HG03135 (cell line): ENCODE data around the gene TMPO.
A peak's percentile ranks its signal among the peaks of the same experiment; 100 is the strongest.
"Not testable (repeated sequence)": the region's sequence is repeated elsewhere in the genome, so short reads cannot be mapped to it uniquely, and the experiment has no call there.

Experiments used
- ATAC-seq: cut with Tn5 transposase; IDR thresholded peaks from one replicate; pipeline ENCODE4 v1.9.1; 2021; ENCODE audit warnings: mild to moderate bottlenecking, moderate library complexity; ENCODE audit not compliant: unreplicated experiment

The TMPO gene

GRCh38 chr12:98576795-98577194 lies 61.4 kb downstream of the TMPO start:
- not testable (repeated sequence) for ATAC-seq

DNA sequence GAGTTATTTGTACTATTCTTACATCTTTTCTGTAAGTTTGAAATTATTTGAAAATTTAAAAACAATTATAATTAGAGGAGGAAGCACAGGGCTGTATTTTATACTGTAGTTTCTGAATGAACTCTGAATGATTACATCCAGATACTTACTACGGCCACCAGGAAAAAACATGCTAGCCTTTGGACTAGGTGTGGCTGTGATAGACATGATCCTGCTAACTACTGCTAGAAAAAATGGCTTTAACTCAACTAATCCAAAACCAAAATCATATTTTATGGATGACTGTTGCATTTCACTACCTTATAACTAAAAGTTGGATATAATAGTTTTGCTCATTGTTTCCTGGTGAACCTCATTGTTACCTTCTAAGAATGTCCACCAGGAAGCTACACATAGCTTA lies 63.0 kb downstream of the TMPO start:
- ATAC-seq = no peak

DNA sequence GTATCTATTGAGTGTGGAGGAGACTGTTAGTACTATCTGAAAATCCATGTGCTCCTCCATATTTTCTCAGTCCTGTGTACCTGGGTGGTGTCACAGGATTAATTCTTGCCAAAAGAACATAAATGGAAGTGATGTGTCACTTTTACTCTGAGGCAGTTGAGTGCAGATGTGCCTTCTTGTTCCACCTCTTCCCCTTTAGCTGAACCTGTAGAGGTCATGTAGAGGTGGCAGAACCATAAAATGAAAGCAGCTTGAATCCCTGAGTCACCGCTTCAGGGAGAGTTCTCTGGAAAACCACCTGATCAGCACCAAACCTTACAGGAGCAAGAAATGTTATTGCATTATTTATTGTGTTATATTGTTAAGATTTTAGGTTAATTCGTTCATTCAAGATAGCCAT lies 63.4 kb downstream of the TMPO start:
- ATAC-seq = no peak

- no peak for ATAC-seq
Measured at GRCh38 chr12:98579347-98579746, 64.0 kb downstream of the TMPO start.

DNA sequence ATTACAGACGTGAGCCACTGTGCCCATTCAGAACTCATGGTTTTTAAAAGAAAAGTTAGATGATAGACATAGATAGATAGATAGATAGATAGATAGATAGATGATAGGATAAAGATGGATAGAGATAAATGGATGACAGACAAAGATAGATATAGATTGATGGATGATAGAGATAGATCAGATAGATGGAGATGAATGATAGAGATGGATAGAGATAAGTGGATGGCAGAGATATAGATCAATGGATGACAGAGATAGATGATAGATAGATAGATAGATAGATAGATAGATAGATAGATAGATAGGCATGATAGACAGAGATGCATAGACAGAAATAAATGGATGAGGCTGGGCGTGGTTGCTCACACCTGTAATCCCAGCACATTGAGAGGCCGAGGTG lies 64.4 kb downstream of the TMPO start:
- no peak for ATAC-seq

DNA sequence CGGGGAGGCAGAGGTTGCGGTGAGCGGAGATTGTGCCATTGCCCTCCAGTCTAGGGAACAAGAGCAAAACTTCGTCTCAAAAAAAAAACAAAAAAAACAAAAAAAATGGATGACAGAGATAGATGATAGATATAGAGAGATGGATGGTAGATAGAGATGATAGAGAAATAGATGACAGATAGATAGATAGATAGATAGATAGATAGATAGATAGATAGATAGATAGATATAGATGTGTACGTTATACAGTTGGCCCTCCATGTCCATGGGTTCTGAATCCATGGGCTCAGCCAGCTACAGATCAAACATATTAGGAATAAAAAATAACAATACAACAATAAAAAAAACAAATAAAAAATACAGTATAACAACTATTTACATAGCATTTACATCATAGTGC lies 65.3 kb downstream of the TMPO start:
- no peak for ATAC-seq

GRCh38 chr12:98581101-98581500 lies 65.7 kb downstream of the TMPO start:
- no peak for ATAC-seq

- no peak for ATAC-seq
Measured at GRCh38 chr12:98582093-98582492, 66.7 kb downstream of the TMPO start.

- ATAC-seq = no peak
Measured at GRCh38 chr12:98587084-98587483, 71.7 kb downstream of the TMPO start.

- ATAC-seq = no peak
Measured at GRCh38 chr12:98591209-98591608, 75.8 kb downstream of the TMPO start.

GRCh38 chr12:98592825-98593322 lies 77.5 kb downstream of the TMPO start:
- peak; percentile 1 for ATAC-seq

DNA sequence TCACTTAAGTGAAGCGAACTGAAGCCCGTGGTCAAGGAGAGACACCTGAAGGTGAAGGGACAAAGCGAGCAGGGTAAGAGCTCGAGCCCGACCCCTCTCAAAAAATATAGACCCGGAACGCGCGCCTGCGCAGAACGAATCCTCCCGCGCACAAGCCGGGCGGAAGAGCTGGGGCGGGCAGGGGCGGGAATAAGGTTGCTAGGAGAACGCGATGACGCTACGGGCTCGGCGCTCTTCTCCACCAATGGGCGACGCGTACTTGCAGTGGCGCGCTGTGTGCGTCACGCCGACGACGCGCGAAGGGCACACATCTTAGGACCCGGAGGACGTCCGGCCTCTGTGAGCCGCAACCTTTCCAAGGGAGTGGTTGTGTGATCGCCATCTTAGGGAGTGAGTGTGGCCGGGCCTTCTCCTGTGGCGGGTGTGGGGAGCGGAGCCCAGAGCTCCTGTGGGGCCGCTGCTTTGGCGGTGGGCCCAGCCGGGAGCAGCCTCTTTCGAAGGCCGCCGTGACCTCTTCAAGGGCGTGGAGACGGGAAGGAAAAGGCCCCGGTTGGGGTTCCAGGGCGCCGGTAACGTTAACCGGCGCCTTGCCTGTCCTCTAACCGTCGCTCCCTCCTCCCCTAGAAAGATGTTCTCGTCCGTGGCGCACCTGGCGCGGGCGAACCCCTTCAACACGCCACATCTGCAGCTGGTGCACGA lies 78.1 kb downstream of the TMPO start, which contains the start of gene SLC25A3:
TSS of gene SLC25A3 (plus strand) at position 336 of the 699 bp plus-strand sequence. CDS start at position 629, 293 bp downstream.
- ATAC-seq = peak; percentile 100

DNA sequence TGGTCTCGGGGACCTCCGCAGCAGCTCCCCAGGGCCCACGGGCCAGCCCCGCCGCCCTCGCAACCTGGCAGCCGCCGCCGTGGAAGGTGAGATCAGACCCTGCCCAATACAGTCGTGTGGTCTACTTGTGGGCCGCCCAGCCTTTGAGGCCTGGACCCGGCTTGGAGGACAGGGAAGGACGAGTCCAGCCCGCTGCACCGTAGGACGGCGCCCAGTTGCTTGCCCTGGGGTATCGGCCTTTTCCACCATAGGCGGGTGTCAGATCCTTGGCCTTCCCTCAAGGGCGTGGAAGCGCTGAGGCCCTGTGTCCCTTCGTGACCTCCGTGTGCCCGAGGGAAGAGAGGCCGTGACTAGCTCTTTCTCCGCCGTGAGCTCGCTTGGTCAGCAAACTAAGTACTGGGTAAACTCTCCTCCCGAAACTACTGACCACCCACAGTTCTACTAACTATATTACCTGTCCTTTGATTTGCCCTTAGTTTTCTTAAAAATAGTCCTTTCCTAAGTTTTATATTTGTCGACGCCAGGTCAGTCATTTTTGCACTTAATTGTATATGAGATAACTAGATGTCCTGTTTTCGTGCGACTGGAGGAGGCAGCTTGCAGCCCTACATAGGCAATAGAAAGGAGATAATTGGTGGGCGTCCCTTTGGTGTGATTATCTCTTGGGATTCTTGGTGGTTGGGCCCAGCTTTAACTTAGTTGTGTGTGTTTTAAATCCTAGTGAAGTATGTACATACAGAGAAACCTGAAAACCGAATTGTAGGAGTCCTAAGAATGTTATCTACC lies 78.9 kb downstream of the TMPO start:
- peak; percentile 17 for ATAC-seq

DNA sequence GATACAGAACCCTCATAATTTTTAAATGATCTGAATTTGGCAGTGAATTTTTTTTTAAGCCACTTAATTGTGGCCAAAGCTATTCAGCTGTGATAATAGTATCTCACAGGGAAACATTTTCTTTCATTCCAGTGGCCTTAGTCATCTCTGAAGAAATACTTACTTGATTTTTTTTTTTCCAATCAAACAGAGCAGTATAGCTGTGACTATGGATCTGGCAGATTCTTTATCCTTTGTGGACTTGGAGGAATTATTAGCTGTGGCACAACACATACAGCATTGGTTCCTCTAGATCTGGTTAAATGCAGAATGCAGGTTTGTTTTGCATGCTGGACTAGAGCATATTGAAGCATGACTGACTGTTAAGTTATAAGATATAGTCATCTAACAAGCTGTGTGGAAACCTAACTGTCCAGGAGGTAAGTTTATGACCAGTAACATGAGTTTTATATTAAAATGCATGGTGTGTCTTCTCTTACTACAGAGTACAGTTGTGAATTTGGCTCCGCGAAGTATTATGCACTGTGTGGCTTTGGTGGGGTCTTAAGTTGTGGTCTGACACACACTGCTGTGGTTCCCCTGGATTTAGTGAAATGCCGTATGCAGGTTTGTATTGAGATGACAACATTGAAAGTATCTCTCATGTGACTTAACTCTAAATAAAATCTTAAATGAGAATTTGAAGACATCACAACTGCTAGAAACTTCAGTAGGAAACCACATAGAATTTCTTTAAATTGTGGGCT lies 80.0 kb downstream of the TMPO start:
- no peak for ATAC-seq

DNA sequence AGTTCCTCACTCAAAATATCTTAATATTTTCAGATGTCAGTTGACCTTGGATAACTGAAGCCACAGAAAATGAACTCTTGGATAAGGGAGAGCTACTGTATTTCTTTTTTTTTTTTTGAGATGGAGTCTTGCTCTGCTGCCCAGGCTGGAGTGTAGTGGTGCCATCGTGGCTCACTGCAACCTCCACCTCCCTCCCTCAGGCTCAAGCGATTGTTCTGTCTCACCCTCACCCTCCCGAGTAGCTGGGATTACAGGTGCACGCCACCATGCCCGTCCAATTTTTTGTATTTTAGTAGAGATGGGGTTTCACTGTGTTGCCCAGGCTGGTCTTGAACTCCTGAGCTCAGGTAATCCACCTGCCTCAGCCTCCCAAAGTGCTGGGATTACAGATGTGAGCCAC lies 81.9 kb downstream of the TMPO start:
- not testable (repeated sequence) for ATAC-seq
